Fibroblast of the aortic adventitia (primary cell): ENCODE results near the gene KCNS3. TPM values are rescaled to one million over a fixed set of nuclear protein-coding genes. Genes with fewer than 3 reads are reported as not detected.

ENCODE experiments used
- DNase-seq: peaks from one replicate; pipeline ENCODE4 v3.0.0-alpha.2; 2010; ENCODE audit warnings: low read depth
- H3K4me3 ChIP-seq: 2 replicates; pipeline ENCODE4 v1.5.1; 2011; ENCODE audit warnings: low read depth, mild to moderate bottlenecking, control low read depth, low read length, moderate library complexity
- CTCF ChIP-seq: IDR thresholded peaks from 2 replicates; pipeline ENCODE4 v1.5.1; 2011; ENCODE audit warnings: mild to moderate bottlenecking, low read length, control low read depth, inconsistent platforms; ENCODE audit not compliant: insufficient read depth
- total RNA-seq: library from RNA; depleted of rRNA; stranded (reverse); fragments of >200 nt; gene quantifications from 2 replicates; pipeline ENCODE4 v1.2.3, GENCODE V29; 2012; ENCODE audit warnings: low replicate concordance

KCNS3 gene
- total RNA-seq, 1 donor, result 0.36 TPM

- TF ChIP-seq CTCF, result no peak
- DNase-seq, result no peak
- no peak overlapping the region for H3K4me3 ChIP-seq
Observed at GRCh38 chr2:17894556-17894955, 16.1 kb downstream of the KCNS3 start.

GRCh38 chr2:17899871-17900270 lies 21.4 kb downstream of the KCNS3 start:
- no peak for TF ChIP-seq CTCF
- no peak overlapping the region for H3K4me3 ChIP-seq
- no peak for DNase-seq

GRCh38 chr2:17901246-17901645 lies 22.8 kb downstream of the KCNS3 start:
- no peak overlapping the region for H3K4me3 ChIP-seq
- DNase-seq, result no peak
- TF ChIP-seq CTCF, result no peak

- H3K4me3 ChIP-seq, result no peak overlapping the region
- no peak for DNase-seq
- no peak for TF ChIP-seq CTCF
Observed at GRCh38 chr2:17910980-17911379, 32.5 kb downstream of the KCNS3 start.

- no peak for DNase-seq
- TF ChIP-seq CTCF, result no peak
- H3K4me3 ChIP-seq, result no peak overlapping the region
Observed at GRCh38 chr2:17911491-17912260, 33.2 kb downstream of the KCNS3 start.

GRCh38 chr2:17912266-17912691 lies 33.8 kb downstream of the KCNS3 start:
- no peak overlapping the region for H3K4me3 ChIP-seq
- no peak for TF ChIP-seq CTCF
- no peak for DNase-seq

GRCh38 chr2:17915099-17915498 lies 36.6 kb downstream of the KCNS3 start:
- DNase-seq, result no peak
- H3K4me3 ChIP-seq, result no peak overlapping the region
- TF ChIP-seq CTCF, result no peak
